Epithelial cell of proximal tubule (primary cell): ENCODE data around the gene CCDC83. TPM values are rescaled to one million over a fixed set of nuclear protein-coding genes. Genes with fewer than 3 reads are reported as not detected.
"Not testable (repeated sequence)": the region's sequence is repeated elsewhere in the genome, so short reads cannot be mapped to it uniquely, and the experiment has no call there.

ENCODE experiments used
- DNase-seq: peaks from one replicate; pipeline ENCODE4 v3.0.0-alpha.2; 2011; ENCODE audit warnings: low read depth
- H3K4me3 ChIP-seq: 2 replicates; pipeline ENCODE4 v1.5.1; 2011; ENCODE audit warnings: low read depth, mild to moderate bottlenecking, low read length
- CTCF ChIP-seq: conservative IDR thresholded peaks from 2 replicates; pipeline ENCODE4 v1.5.1; 2012; ENCODE audit warnings: low read depth, mild to moderate bottlenecking, low read length
- total RNA-seq: library from RNA; depleted of rRNA; stranded (reverse); fragments of >200 nt; gene quantifications from 2 replicates; pipeline ENCODE4 v1.2.3, GENCODE V29; 2015

CCDC83 gene
- total RNA-seq, 1 donor from 2014 or later: not detected

GRCh38 chr11:85948884-85949283 is 93.7 kb downstream of the CCDC83 start:
- TF ChIP-seq CTCF: no peak
- no peak overlapping the region for H3K4me3 ChIP-seq
- no peak for DNase-seq

GRCh38 chr11:85949798-85950197 is 94.6 kb downstream of the CCDC83 start:
- no peak for TF ChIP-seq CTCF

GRCh38 chr11:85950317-85951048 is 95.3 kb downstream of the CCDC83 start:
- no peak for DNase-seq
- TF ChIP-seq CTCF: no peak
- H3K4me3 ChIP-seq: no peak overlapping the region

More at GRCh38 chr11:85949798-85950197, 94.6 kb downstream of the CCDC83 start:
- H3K4me3 ChIP-seq: no peak overlapping the region
- no peak for DNase-seq

GRCh38 chr11:85951049-85951405 is 95.8 kb downstream of the CCDC83 start:
- DNase-seq: no peak
- TF ChIP-seq CTCF: no peak
- no peak overlapping the region for H3K4me3 ChIP-seq

GRCh38 chr11:85951428-85952107 is 96.4 kb downstream of the CCDC83 start:
- DNase-seq: no peak
- TF ChIP-seq CTCF: no peak
- no peak overlapping the region for H3K4me3 ChIP-seq

- not testable (repeated sequence) for H3K4me3 ChIP-seq, DNase-seq
These were observed 96.9 kb downstream of the CCDC83 start for GRCh38 chr11:85952108-85952485.

GRCh38 chr11:85953491-85954143 is 98.4 kb downstream of the CCDC83 start:
- no peak for DNase-seq
- TF ChIP-seq CTCF: no peak
- H3K4me3 ChIP-seq: no peak overlapping the region
